HEK293 (cell line): Measurements from ENCODE around the gene CABP1.

Source experiments
- CTCF ChIA-PET: fragments of 350-600 bp; formaldehyde crosslinking; extraction: SDS; loops from one replicate; lab custom pipeline; 2021; ENCODE audit warnings: antibody characterized with exemption; lab: Yijun Ruan, JAX
- POLR2A ChIA-PET: fragments of 300-600 bp; formaldehyde crosslinking; extraction: SDS; loops from one replicate; lab custom pipeline; 2020; ENCODE audit warnings: antibody characterized with exemption, inconsistent platforms; lab: Yijun Ruan, JAX
- H3K27ac ChIP-seq: fragments of 200-500 bp; sonication (Bioruptor generic); 2 replicates; pipeline ENCODE4 v1.5.1; 2014; ENCODE audit warnings: low read depth, low read length, control low read depth, inconsistent platforms; ENCODE audit errors: extremely low read depth
- H3K36me3 ChIP-seq, 2 experiments: fragments of 200-500 bp in 1 of 2; sonication (Bioruptor generic) in 1 of 2; 1 replicate in 1 of 2; 2 replicates in 1 of 2; pipeline ENCODE4 v1.5.1; 2014 to 2017; ENCODE audit warnings: inconsistent platforms in 2 of 2, low read length in 2 of 2; ENCODE audit not compliant: control insufficient read depth in 2 of 2, insufficient read depth in 1 of 2
- H3K4me1 ChIP-seq: fragments of 200-500 bp; sonication (Bioruptor generic); 2 replicates; pipeline ENCODE4 v1.5.1; 2014; ENCODE audit warnings: mild to moderate bottlenecking, low read length, inconsistent platforms; ENCODE audit not compliant: control insufficient read depth, insufficient read depth
- H3K4me3 ChIP-seq: 2 replicates; pipeline ENCODE4 v1.5.1; 2011; ENCODE audit warnings: low read depth, mild to moderate bottlenecking, control low read depth, low read length, moderate library complexity
- H3K9me3 ChIP-seq: fragments of 200-500 bp; sonication (Bioruptor generic); 2 replicates; pipeline ENCODE4 v1.5.1; 2014; ENCODE audit warnings: low read depth, low read length, inconsistent platforms; ENCODE audit not compliant: control insufficient read depth, insufficient read depth
- PRDM1 ChIP-seq: fragments of 450-650 bp; formaldehyde crosslinking; IDR thresholded peaks from 2 replicates; pipeline ENCODE4; 2016; ENCODE audit warnings: missing biosample characterization, missing genetic modification characterization
- YY1 ChIP-seq: fragments of 450-650 bp; formaldehyde crosslinking; IDR thresholded peaks from 2 replicates; pipeline ENCODE4 v1.5.1; 2018; ENCODE audit warnings: missing biosample characterization, missing genetic modification characterization
- YY2 ChIP-seq: fragments of 450-650 bp; formaldehyde crosslinking; IDR thresholded peaks from 2 replicates; pipeline ENCODE4 v1.5.1; 2016; ENCODE audit warnings: missing biosample characterization, missing genetic modification characterization
- ZBTB48 ChIP-seq: fragments of 450-650 bp; formaldehyde crosslinking; IDR thresholded peaks from 2 replicates; pipeline ENCODE4 v1.5.1; 2016; ENCODE audit warnings: missing biosample characterization, missing genetic modification characterization
- ZBTB8A ChIP-seq: fragments of 450-650 bp; formaldehyde crosslinking; IDR thresholded peaks from 2 replicates; pipeline ENCODE4 v1.5.1; 2016; ENCODE audit warnings: missing biosample characterization, missing genetic modification characterization
- ZFP37 ChIP-seq: fragments of 450-650 bp; formaldehyde crosslinking; IDR thresholded peaks from 2 replicates; pipeline ENCODE4 v1.5.1; 2016; ENCODE audit warnings: missing biosample characterization, missing genetic modification characterization
- ZFP41 ChIP-seq: fragments of 450-650 bp; formaldehyde crosslinking; IDR thresholded peaks from 2 replicates; pipeline ENCODE4 v1.5.1; 2016; ENCODE audit warnings: missing biosample characterization, missing genetic modification characterization, borderline replicate concordance
- ZNF211 ChIP-seq: fragments of 450-650 bp; formaldehyde crosslinking; IDR thresholded peaks from 2 replicates; pipeline ENCODE4 v1.5.1; 2016; ENCODE audit warnings: low read depth, missing biosample characterization, missing genetic modification characterization
- ZNF510 ChIP-seq: fragments of 450-650 bp; formaldehyde crosslinking; IDR thresholded peaks from 2 replicates; pipeline ENCODE4 v1.5.1; 2018; ENCODE audit warnings: mild to moderate bottlenecking, missing genetic modification characterization, missing biosample characterization; ENCODE audit not compliant: insufficient replicate concordance
- ZNF558 ChIP-seq: fragments of 450-650 bp; formaldehyde crosslinking; IDR thresholded peaks from 2 replicates; pipeline ENCODE4 v1.5.1; 2016; ENCODE audit warnings: missing biosample characterization, missing genetic modification characterization
- ZNF571 ChIP-seq: fragments of 450-650 bp; formaldehyde crosslinking; IDR thresholded peaks from 2 replicates; pipeline ENCODE4 v1.5.0; 2017; ENCODE audit warnings: missing biosample characterization, missing genetic modification characterization
- ZNF600 ChIP-seq: fragments of 450-650 bp; formaldehyde crosslinking; IDR thresholded peaks from 2 replicates; pipeline ENCODE4 v1.5.1; 2016; ENCODE audit warnings: missing biosample characterization, missing genetic modification characterization
- ZNF670 ChIP-seq: fragments of 450-650 bp; formaldehyde crosslinking; IDR thresholded peaks from 2 replicates; pipeline ENCODE4 v1.5.1; 2016; ENCODE audit warnings: missing biosample characterization, missing genetic modification characterization, low read depth
- ZNF747 ChIP-seq: fragments of 450-650 bp; formaldehyde crosslinking; IDR thresholded peaks from 2 replicates; pipeline ENCODE4 v1.5.1; 2016; ENCODE audit warnings: missing biosample characterization, missing genetic modification characterization
- ZNF768 ChIP-seq: fragments of 450-650 bp; formaldehyde crosslinking; IDR thresholded peaks from 2 replicates; pipeline ENCODE4 v1.5.1; 2018; ENCODE audit warnings: missing biosample characterization, mild to moderate bottlenecking, missing genetic modification characterization
- ZSCAN30 ChIP-seq: fragments of 450-650 bp; IDR thresholded peaks from 2 replicates; pipeline ENCODE4 v1.5.1; 2018; ENCODE audit warnings: missing biosample characterization, mild to moderate bottlenecking, missing genetic modification characterization, moderate library complexity
- TF ChIP-seq, protein P1 (sequence below): fragments of 450-650 bp; IDR thresholded peaks from 2 replicates; pipeline ENCODE4 v1.5.1; 2018; ENCODE audit warnings: missing biosample characterization, missing genetic modification characterization
- TF ChIP-seq, protein P2 (sequence below): fragments of 450-650 bp; formaldehyde crosslinking; IDR thresholded peaks from 2 replicates; pipeline ENCODE4 v1.5.1; 2017; ENCODE audit warnings: missing biosample characterization, missing genetic modification characterization
- TF ChIP-seq, protein P3 (sequence below): sonication (generic); formaldehyde crosslinking; IDR thresholded peaks from 2 replicates; pipeline ENCODE4 v1.8.1; 2022; ENCODE audit warnings: mild to moderate bottlenecking, moderate library complexity, missing genetic modification reagents
- TF ChIP-seq, protein P4 (sequence below): fragments of 450-650 bp; formaldehyde crosslinking; IDR thresholded peaks from 2 replicates; pipeline ENCODE4 v1.5.1; 2016; ENCODE audit warnings: missing biosample characterization, missing genetic modification characterization

The CABP1 gene

DNA sequence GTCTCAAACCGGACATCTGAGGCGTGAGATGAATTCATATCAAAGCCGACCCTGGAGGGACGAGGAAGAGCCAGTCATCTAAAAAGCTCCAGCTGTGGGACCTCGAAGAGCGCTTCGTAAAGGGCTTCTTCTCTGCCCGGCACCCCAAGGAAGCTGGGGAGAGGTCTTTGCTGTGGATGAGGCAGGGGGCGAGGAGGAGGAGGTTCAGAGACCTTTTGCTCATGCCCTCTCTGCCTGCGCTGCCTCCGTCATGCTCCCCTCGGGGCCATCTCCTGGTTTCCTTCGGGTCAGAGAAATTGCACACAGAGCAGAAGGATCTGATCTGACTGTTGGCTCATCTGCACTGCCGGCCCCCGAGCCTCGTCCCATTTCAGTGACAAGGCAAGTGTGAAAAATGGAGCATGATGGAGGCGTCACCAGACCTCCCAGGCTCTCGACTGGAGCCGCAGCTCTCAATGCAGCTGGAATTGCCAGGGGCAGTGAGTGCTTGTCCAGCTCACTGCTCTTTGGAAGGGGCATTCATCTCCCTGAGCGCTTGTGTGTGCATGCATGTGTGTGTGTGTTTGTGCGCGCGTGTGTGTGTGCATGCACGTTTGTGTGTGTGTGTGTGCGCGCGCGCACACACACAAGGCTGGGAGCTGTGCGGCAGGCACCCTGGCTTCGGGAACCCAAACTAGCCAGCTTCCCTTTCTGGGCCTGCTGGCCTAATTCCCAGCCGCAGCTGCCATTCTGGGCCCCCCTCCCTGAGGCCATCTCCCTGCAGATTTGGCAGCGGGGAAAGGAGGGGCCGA lies 9.2 kb downstream of the CABP1 start (continued):
- TF ChIP-seq, protein P1, sequence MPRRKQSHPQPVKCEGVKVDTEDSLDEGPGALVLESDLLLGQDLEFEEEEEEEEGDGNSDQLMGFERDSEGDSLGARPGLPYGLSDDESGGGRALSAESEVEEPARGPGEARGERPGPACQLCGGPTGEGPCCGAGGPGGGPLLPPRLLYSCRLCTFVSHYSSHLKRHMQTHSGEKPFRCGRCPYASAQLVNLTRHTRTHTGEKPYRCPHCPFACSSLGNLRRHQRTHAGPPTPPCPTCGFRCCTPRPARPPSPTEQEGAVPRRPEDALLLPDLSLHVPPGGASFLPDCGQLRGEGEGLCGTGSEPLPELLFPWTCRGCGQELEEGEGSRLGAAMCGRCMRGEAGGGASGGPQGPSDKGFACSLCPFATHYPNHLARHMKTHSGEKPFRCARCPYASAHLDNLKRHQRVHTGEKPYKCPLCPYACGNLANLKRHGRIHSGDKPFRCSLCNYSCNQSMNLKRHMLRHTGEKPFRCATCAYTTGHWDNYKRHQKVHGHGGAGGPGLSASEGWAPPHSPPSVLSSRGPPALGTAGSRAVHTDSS = 0 out of 2 replicates have a peak, but pooled peaks have one; percentile 14
- TF ChIP-seq, all 188 proteins: peak for 3

DNA sequence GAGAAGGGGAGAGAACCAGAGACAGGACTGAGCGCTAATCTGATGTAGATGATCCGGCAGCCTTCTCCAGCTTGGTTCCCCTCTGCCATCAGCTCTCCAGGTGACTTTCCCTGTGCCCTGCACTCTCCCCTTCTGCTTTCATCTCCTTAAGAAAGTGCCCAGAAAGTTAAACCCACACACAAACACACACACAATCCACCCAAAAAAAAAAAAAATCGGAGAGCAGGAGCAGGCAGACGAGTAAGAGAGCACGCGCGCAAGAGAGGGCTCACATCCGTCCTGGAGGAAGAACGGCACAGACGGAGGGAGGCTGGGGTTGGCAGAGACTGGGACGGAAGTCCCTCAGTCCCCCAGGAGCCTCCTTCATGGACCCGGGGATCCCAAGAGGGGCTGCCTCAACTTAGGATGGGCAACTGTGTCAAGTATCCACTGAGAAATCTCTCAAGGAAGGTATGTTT lies 9.8 kb downstream of the CABP1 start:
- Histone ChIP-seq H3K27ac (no peak overlapping the region), H3K9me3 (no peaks in the 10 kb centered on the region), H3K4me1 (no peaks in the 10 kb centered on the region), H3K36me3 (no peaks in the 10 kb centered on the region), H3K4me3 (no peak overlapping the region)
- TF ChIP-seq ZFP41 (tag by site-specific recombination) = no peak
- TF ChIP-seq ZNF558 = no peak
- peak; percentile 95 for TF ChIP-seq PRDM1 (tag by site-specific recombination)
- ChIA-PET POLR2A (no interaction called here), CTCF (interaction anchor here (0.6 to 5.2 kb wide), 17 partner anchors 8 to 322 kb away, joined by 3 to 77 read pairs (median 15); partner anchors contain the start of genes CABP1, POP5 and UNC119B)

DNA sequence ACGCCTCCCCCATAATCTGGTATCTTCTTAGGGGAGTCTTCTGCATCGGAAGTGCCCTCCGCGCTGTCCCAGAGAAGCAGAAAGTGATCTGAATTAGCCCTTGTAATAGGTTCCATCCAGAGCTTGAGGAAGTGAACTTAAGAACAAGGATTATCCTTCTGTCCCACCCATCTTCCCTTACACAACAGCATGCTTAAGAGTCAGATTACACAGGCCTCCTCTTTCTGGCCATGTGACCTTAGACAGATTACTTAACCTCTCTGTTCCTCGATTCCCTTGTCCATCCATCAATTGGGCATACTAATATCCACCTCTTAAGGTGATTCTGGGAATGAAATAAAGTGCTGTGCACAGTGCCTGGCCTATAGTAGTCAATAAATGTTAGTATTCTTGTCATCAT lies 11.4 kb downstream of the CABP1 start:
- Histone ChIP-seq H3K9me3 (no peaks in the 10 kb centered on the region), H3K4me1 (no peaks in the 10 kb centered on the region), H3K4me3 (no peak overlapping the region), H3K36me3 (no peaks in the 10 kb centered on the region), H3K27ac (no peak overlapping the region)
- peak; percentile 39; the same call in 1 of the 2 replicates for TF ChIP-seq ZNF768 (tag by site-specific recombination)
- TF ChIP-seq, protein P2, sequence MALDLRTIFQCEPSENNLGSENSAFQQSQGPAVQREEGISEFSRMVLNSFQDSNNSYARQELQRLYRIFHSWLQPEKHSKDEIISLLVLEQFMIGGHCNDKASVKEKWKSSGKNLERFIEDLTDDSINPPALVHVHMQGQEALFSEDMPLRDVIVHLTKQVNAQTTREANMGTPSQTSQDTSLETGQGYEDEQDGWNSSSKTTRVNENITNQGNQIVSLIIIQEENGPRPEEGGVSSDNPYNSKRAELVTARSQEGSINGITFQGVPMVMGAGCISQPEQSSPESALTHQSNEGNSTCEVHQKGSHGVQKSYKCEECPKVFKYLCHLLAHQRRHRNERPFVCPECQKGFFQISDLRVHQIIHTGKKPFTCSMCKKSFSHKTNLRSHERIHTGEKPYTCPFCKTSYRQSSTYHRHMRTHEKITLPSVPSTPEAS (tag by site-specific recombination) = no peak
- ChIA-PET POLR2A (interaction anchor here (0.6 to 0.7 kb wide), 2 partner anchors 14 to 346 kb away, joined by 3 to 4 read pairs; no protein-coding TSS in a partner anchor), CTCF (interaction anchor here (0.9 to 1.3 kb wide), 3 partner anchors 12 to 183 kb away, joined by 3 to 4 read pairs (median 3); no protein-coding TSS in a partner anchor)

DNA sequence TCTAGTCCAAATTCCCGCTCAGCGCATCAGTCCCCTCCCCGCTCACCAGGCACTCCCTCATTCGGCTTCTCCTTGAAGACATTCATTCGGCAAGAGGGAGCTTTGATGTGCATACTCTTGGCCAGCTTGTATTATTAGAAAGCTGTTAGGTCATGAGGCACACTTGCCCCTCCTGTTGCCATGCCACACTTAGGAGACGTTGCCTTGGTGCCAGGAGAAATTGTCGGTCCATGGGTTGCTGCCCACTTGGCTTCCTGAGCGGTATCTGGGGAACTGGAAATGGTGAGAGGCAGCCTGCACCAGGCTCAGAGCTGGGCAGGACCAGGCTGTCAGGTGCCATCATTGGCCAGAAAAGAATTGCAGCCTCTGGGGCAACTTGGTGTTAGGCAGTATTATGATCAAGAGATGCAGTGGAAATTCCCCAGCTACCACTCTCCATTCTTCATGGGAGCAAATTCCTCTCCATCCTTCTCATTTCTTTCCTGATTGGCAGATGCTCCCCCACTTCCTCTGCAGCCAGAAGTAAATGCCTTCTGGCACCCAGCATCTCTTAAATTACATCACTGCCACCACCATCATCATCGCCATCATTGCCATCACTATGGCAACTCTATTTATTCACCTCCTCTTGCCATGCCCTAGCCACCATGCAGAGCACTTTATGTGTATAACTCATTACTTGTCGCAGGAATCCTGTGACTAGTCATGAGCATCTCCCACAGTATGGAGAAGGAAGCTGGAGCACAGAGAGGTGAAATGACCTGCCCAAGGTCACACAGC lies 12.4 kb downstream of the CABP1 start:
- H3K4me3 ChIP-seq = no peak overlapping the region
- H3K4me1 ChIP-seq = no peaks in the 10 kb centered on the region
- H3K36me3 ChIP-seq = no peaks in the 10 kb centered on the region
- no peak overlapping the region for H3K27ac ChIP-seq
- no peaks in the 10 kb centered on the region for H3K9me3 ChIP-seq
- CTCF ChIA-PET = interaction anchor here (0.6 to 1.3 kb wide), 5 partner anchors 11 to 826 kb away, joined by 3 to 6 read pairs (median 3); no protein-coding TSS in a partner anchor
- POLR2A ChIA-PET = no interaction called here
- TF ChIP-seq YY1 (tag by site-specific recombination) (no peak), PRDM1 (tag by site-specific recombination) (no peak), ZSCAN30 (tag by site-specific recombination) (no peak), ZNF670 (tag by site-specific recombination) (no peak), ZFP37 (no peak), ZNF600 (tag by site-specific recombination) (no peak), YY2 (tag by site-specific recombination) (peak; percentile 67; the same call in 1 of the 2 replicates), ZNF571 (no peak), ZBTB48 (no peak), ZNF510 (tag by site-specific recombination) (no peak), ZNF211 (no peak), ZBTB8A (tag by site-specific recombination) (no peak), ZNF747 (no peak)
- TF ChIP-seq, protein P3, sequence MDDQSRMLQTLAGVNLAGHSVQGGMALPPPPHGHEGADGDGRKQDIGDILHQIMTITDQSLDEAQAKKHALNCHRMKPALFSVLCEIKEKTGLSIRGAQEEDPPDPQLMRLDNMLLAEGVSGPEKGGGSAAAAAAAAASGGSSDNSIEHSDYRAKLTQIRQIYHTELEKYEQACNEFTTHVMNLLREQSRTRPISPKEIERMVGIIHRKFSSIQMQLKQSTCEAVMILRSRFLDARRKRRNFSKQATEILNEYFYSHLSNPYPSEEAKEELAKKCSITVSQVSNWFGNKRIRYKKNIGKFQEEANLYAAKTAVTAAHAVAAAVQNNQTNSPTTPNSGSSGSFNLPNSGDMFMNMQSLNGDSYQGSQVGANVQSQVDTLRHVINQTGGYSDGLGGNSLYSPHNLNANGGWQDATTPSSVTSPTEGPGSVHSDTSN = no peak
- TF ChIP-seq, protein P4, sequence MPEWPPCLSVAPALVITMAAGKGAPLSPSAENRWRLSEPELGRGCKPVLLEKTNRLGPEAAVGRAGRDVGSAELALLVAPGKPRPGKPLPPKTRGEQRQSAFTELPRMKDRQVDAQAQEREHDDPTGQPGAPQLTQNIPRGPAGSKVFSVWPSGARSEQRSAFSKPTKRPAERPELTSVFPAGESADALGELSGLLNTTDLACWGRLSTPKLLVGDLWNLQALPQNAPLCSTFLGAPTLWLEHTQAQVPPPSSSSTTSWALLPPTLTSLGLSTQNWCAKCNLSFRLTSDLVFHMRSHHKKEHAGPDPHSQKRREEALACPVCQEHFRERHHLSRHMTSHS (tag by site-specific recombination) = no peak
- TF ChIP-seq, protein P1 = peak; percentile 77; the same call in 1 of the 2 replicates
